Mucosa of stomach (tissue), 1 donor: ENCODE data around the gene GPR148.
"Not testable (repeated sequence)": the region's sequence is repeated elsewhere in the genome, so short reads cannot be mapped to it uniquely, and the experiment has no call there.

ENCODE experiments used
- H3K27me3 ChIP-seq: one replicate; pipeline ENCODE4 v1.7.0; 2013; ENCODE audit warnings: mild to moderate bottlenecking, low read length; ENCODE audit not compliant: control insufficient read depth, insufficient read depth
- H3K36me3 ChIP-seq: one replicate; pipeline ENCODE4 v1.7.0; 2013; ENCODE audit warnings: low read length; ENCODE audit not compliant: control insufficient read depth, insufficient read depth
- H3K4me1 ChIP-seq: one replicate; pipeline ENCODE4 v1.7.0; 2013; ENCODE audit warnings: mild to moderate bottlenecking, low read length; ENCODE audit not compliant: control insufficient read depth, insufficient read depth
- H3K4me3 ChIP-seq: one replicate; pipeline ENCODE4 v1.7.0; 2013; ENCODE audit warnings: low read length
- H3K9ac ChIP-seq: one replicate; pipeline ENCODE4 v1.7.0; 2013; ENCODE audit warnings: mild to moderate bottlenecking, low read length, moderate library complexity
- H3K9me3 ChIP-seq: one replicate; pipeline ENCODE4 v1.7.0; 2013; ENCODE audit warnings: mild to moderate bottlenecking, low read length, moderate library complexity; ENCODE audit not compliant: control insufficient read depth
- donor health status: Pancreatic carcinoma.

GPR148 gene

DNA sequence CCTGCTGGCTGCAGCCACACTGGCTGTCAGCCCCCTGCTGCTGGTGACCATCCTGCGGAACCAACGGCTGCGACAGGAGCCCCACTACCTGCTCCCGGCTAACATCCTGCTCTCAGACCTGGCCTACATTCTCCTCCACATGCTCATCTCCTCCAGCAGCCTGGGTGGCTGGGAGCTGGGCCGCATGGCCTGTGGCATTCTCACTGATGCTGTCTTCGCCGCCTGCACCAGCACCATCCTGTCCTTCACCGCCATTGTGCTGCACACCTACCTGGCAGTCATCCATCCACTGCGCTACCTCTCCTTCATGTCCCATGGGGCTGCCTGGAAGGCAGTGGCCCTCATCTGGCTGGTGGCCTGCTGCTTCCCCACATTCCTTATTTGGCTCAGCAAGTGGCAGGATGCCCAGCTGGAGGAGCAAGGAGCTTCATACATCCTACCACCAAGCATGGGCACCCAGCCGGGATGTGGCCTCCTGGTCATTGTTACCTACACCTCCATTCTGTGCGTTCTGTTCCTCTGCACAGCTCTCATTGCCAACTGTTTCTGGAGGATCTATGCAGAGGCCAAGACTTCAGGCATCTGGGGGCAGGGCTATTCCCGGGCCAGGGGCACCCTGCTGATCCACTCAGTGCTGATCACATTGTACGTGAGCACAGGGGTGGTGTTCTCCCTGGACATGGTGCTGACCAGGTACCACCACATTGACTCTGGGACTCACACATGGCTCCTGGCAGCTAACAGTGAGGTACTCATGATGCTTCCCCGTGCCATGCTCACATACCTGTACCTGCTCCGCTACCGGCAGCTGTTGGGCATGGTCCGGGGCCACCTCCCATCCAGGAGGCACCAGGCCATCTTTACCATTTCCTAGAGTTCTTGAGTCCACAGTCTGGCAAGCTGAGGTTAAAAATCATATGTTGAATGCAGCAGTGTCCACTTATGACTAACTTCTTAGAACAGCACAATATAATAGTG is 741 bp downstream of the GPR148 start:
- H3K27me3 ChIP-seq = peaks cover 10% of the 10 kb centered on the region
- H3K36me3 ChIP-seq = no peaks in the 10 kb centered on the region
- H3K4me3 ChIP-seq = no peak overlapping the region
- H3K9ac ChIP-seq = no peak overlapping the region
- no peaks in the 10 kb centered on the region for H3K9me3 ChIP-seq
- H3K4me1 ChIP-seq = peaks cover 22% of the 10 kb centered on the region

GRCh38 chr2:130732257-130732656 is 3.4 kb downstream of the GPR148 start:
- not testable (repeated sequence) for H3K4me3 ChIP-seq, H3K9me3 ChIP-seq, H3K4me1 ChIP-seq, H3K9ac ChIP-seq, H3K36me3 ChIP-seq, H3K27me3 ChIP-seq

DNA sequence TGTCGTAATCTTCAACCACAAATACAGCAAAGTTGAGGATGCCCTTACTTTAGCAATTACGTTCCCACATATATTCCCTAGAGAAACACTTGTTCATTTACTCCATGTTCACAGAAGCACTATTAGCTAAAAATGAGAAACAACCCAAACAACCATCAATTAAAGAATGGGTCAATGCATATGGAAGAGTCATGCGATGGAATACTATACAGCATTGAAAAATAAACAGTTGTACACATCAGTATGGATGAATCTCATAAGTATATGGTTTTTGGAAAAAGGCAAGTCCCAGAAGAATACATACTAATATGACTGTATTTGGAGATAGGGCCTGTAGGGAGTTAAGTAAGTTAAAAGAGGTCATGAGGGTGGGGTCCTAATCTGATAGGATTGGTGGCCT is 6.3 kb downstream of the GPR148 start:
- no peak overlapping the region for H3K4me3 ChIP-seq
- H3K36me3 ChIP-seq = no peaks in the 10 kb centered on the region
- H3K9me3 ChIP-seq = no peaks in the 10 kb centered on the region
- no peaks in the 10 kb centered on the region for H3K4me1 ChIP-seq
- no peaks in the 10 kb centered on the region for H3K27me3 ChIP-seq
- H3K9ac ChIP-seq = no peak overlapping the region

DNA sequence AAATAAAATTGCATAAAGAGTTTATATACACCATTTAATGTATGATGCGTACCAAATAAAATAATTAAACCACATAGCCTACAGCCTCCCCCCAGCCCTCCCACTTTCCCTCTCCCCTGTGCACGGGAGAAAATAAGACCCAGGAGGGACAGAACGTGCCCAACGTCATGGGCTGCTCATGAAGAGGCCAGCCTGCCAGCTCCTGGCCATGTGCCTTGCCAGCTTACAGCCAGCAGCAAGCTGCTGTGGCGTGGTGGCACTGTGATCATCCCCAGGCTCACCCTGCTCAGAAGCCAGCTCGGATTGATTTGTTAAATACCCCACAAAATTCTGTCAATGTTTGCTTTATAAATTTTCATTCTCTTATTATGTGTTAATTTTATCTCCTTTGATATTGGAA is 7.6 kb downstream of the GPR148 start:
- no peak overlapping the region for H3K9ac ChIP-seq
- H3K4me3 ChIP-seq = no peak overlapping the region
- H3K36me3 ChIP-seq = no peaks in the 10 kb centered on the region
- no peaks in the 10 kb centered on the region for H3K9me3 ChIP-seq
- H3K27me3 ChIP-seq = no peaks in the 10 kb centered on the region
- no peaks in the 10 kb centered on the region for H3K4me1 ChIP-seq

DNA sequence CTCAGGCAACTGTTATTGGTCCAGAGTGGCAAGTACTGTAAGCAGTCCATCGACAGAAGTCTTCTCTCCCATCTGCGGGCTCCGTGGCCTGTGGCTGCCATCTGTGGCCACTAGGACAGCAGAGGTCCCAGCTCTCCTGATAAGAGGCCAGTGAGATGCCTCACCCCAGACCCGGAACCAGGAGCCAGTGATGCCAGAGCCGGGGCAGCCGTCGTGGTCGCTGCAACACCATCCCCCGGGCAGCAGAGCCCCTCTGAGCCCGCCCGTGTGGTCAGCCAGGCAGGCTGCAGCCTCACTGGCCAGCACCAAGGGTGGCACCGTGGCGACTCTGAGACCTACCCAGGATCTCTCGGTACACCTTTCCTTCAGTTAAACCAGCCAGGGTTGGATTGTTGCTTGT is 8.7 kb downstream of the GPR148 start:
- no peak overlapping the region for H3K9ac ChIP-seq
- no peaks in the 10 kb centered on the region for H3K27me3 ChIP-seq
- no peaks in the 10 kb centered on the region for H3K9me3 ChIP-seq

GRCh38 chr2:130740671-130741070 is 11.8 kb downstream of the GPR148 start:
- Histone ChIP-seq H3K4me1 (no peaks in the 10 kb centered on the region), H3K36me3 (no peaks in the 10 kb centered on the region), H3K9me3 (no peaks in the 10 kb centered on the region), H3K9ac (no peak overlapping the region), H3K4me3 (no peak overlapping the region), H3K27me3 (no peaks in the 10 kb centered on the region)

More for the DNA sequence above, 8.7 kb downstream of the GPR148 start:
- Histone ChIP-seq H3K4me3 (no peak overlapping the region), H3K36me3 (no peaks in the 10 kb centered on the region), H3K4me1 (no peaks in the 10 kb centered on the region)

DNA sequence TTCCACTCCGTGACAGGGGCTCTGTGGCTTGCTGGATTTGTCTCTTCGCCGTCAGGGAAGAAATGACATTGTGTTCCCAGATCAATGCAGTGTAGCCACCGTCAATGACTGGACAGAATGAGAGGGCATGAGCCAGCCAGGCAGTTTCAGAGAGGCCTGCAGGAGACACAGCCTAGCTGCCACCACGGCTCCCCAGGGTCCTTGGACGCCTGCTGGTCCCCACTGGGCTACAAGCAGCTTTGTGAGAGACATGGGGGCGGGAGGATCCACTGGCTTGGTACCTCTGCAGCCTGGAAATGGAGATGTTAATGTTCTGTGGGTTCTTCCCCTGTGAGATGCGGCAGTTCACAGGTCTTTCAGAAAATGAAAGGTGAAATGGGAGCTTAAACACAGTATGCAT is 14.4 kb downstream of the GPR148 start:
- Histone ChIP-seq H3K4me3 (no peak overlapping the region), H3K4me1 (no peaks in the 10 kb centered on the region), H3K9ac (no peak overlapping the region), H3K27me3 (no peaks in the 10 kb centered on the region), H3K9me3 (no peaks in the 10 kb centered on the region), H3K36me3 (no peaks in the 10 kb centered on the region)

DNA sequence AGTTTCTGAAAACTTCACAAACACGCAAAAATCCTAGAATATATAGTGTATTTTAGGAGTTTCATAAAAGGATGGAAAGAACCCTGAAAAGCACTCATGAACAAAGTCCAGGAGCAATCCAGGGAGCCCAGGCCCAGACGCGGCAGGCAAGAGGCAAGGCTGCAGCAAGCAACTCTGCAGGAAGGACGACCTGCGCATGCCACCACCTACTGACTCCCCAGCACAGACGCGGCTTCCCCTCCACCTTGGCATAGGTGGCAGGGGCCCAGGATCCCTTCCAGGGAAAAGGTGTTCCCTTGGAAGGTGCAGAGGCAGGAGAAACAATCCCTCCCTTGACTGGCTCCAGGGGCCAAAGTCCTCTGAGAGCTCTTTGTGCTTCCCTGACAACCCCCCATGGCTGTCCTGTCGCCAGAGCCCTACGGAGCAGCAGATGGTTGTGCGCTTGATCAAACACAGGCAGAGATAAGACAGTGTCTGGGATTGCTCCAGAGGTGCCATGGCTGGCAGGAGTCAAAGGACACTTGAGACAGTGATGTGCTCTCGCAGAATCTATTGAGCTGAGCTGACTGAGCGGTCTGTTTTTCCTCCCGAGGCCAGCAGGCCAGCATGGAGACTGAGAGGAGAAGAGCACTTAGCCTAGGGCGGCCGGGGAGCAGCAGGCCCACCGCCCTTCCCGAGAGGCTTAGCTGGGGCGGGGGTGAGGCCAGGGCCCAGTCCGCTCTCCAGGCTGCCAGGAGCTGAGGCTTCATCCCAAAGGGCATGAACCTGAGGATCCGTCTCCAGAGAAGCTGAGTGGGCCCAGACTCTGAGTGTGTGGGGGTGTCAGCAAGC is 15.6 kb downstream of the GPR148 start:
- Histone ChIP-seq H3K27me3 (no peaks in the 10 kb centered on the region), H3K4me3 (no peak overlapping the region), H3K9ac (no peak overlapping the region), H3K36me3 (no peaks in the 10 kb centered on the region), H3K4me1 (no peaks in the 10 kb centered on the region), H3K9me3 (no peaks in the 10 kb centered on the region)

DNA sequence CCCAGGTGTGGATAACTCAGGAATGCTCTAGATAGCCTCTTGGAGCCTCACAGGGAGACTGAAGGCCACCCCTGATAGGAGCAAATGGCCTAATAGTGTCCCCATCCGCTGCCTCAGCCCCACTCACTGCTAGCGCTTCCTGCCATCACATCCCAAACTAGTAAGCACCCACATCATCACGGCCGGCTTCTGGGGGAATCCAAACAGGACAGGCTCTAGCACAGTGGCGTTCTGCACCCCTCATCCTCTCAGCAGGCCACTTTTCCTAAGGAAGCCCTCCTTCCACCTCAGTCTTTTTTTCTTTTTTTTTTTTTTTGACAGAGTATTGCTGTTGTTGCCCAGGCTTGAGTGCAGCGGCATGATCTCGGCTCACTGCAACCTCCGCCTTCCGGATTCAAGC is 20.2 kb downstream of the GPR148 start:
- no peaks in the 10 kb centered on the region for H3K4me1 ChIP-seq
- H3K4me3 ChIP-seq = no peak overlapping the region
- H3K36me3 ChIP-seq = no peaks in the 10 kb centered on the region
- H3K9me3 ChIP-seq = no peaks in the 10 kb centered on the region
- H3K27me3 ChIP-seq = no peaks in the 10 kb centered on the region
- no peak overlapping the region for H3K9ac ChIP-seq

- H3K4me1 ChIP-seq = no peaks in the 10 kb centered on the region
- H3K4me3 ChIP-seq = no peak overlapping the region
- no peaks in the 10 kb centered on the region for H3K36me3 ChIP-seq
- peaks cover under 1% of the 10 kb centered on the region for H3K27me3 ChIP-seq
- H3K9me3 ChIP-seq = no peaks in the 10 kb centered on the region
- H3K9ac ChIP-seq = no peak overlapping the region
Measured at GRCh38 chr2:130749641-130750040, 20.8 kb downstream of the GPR148 start.

GRCh38 chr2:130754811-130755210 is 25.9 kb downstream of the GPR148 start:
- Histone ChIP-seq H3K9ac (no peak overlapping the region), H3K36me3 (no peaks in the 10 kb centered on the region), H3K4me1 (no peaks in the 10 kb centered on the region), H3K27me3 (peaks cover 18% of the 10 kb centered on the region), H3K4me3 (no peak overlapping the region), H3K9me3 (no peaks in the 10 kb centered on the region)
